H9 (cell line): Measurements from ENCODE around the gene NAALADL1. TPM values are rescaled to one million over a fixed set of nuclear protein-coding genes. Genes with fewer than 3 reads are reported as not detected.

ENCODE experiments used
- DNase-seq: peaks from one replicate; pipeline ENCODE4 v3.0.0-alpha.2; 2017
- H2AFZ ChIP-seq: one replicate; pipeline ENCODE4 v1.6.1; 2013; ENCODE audit warnings: mild to moderate bottlenecking, low read length, control low read depth, moderate library complexity
- H2AK5ac ChIP-seq: 2 replicates; pipeline ENCODE4 v1.6.1; 2013; ENCODE audit warnings: low read length, control low read depth, mixed read lengths; ENCODE audit not compliant: insufficient read length
- H2BK120ac ChIP-seq: one replicate; pipeline ENCODE4 v1.6.1; 2013; ENCODE audit warnings: low read depth, mild to moderate bottlenecking, low read length, control low read depth, inconsistent platforms; ENCODE audit not compliant: poor library complexity, severe bottlenecking
- H2BK12ac ChIP-seq: 2 replicates; pipeline ENCODE4 v1.6.1; 2013; ENCODE audit warnings: low read length, control low read depth, mixed read lengths, low read depth; ENCODE audit not compliant: insufficient read length
- H2BK15ac ChIP-seq: 2 replicates; pipeline ENCODE4 v1.6.1; 2013; ENCODE audit warnings: low read depth, low read length, control low read depth
- H2BK20ac ChIP-seq: one replicate; pipeline ENCODE4 v1.6.1; 2013; ENCODE audit warnings: low read depth, mild to moderate bottlenecking, low read length, control low read depth, inconsistent platforms; ENCODE audit not compliant: poor library complexity, severe bottlenecking
- H2BK5ac ChIP-seq: 2 replicates; pipeline ENCODE4 v1.6.1; 2013; ENCODE audit warnings: low read length, control low read depth, mixed read lengths; ENCODE audit not compliant: insufficient read length
- H3K14ac ChIP-seq: 2 replicates; pipeline ENCODE4 v1.6.1; 2013; ENCODE audit warnings: low read length, control low read depth; ENCODE audit not compliant: insufficient read depth
- H3K18ac ChIP-seq: 2 replicates; pipeline ENCODE4 v1.6.1; 2013; ENCODE audit warnings: low read depth, mild to moderate bottlenecking, mixed read lengths, low read length, control low read depth; ENCODE audit not compliant: insufficient read length
- H3K23ac ChIP-seq: 2 replicates; pipeline ENCODE4 v1.6.1; 2013; ENCODE audit warnings: low read length, control low read depth, mixed read lengths, low read depth; ENCODE audit not compliant: insufficient read length
- H3K23me2 ChIP-seq: 2 replicates; pipeline ENCODE4 v1.6.1; 2013; ENCODE audit warnings: low read depth, mild to moderate bottlenecking, mixed read lengths, low read length, control low read depth; ENCODE audit not compliant: insufficient read length, poor library complexity, severe bottlenecking
- H3K27ac ChIP-seq: 2 replicates; pipeline ENCODE4 v1.5.1; 2013; ENCODE audit warnings: low read length, control low read depth, mixed read lengths, low read depth; ENCODE audit not compliant: insufficient read length
- H3K27me3 ChIP-seq: 2 replicates; pipeline ENCODE4 v1.6.1; 2013; ENCODE audit warnings: low read length, control low read depth, inconsistent platforms; ENCODE audit not compliant: insufficient read depth
- H3K4ac ChIP-seq: 2 replicates; pipeline ENCODE4 v1.6.1; 2013; ENCODE audit warnings: low read depth, mild to moderate bottlenecking, control low read depth, inconsistent platforms, low read length, moderate library complexity
- H3K4me1 ChIP-seq: 2 replicates; pipeline ENCODE4 v1.6.1; 2013; ENCODE audit warnings: low read length, control low read depth, inconsistent platforms; ENCODE audit not compliant: insufficient read depth
- H3K4me2 ChIP-seq: 2 replicates; pipeline ENCODE4 v1.6.1; 2013; ENCODE audit warnings: low read length, control low read depth, mixed read lengths; ENCODE audit not compliant: insufficient read length, insufficient read depth
- H3K56ac ChIP-seq: 2 replicates; pipeline ENCODE4 v1.6.1; 2013; ENCODE audit warnings: low read depth, mild to moderate bottlenecking, mixed read lengths, low read length, control low read depth; ENCODE audit not compliant: insufficient read length
- H3K79me1 ChIP-seq: 2 replicates; pipeline ENCODE4 v1.6.1; 2013; ENCODE audit warnings: low read depth, mild to moderate bottlenecking, moderate library complexity, low read length, control low read depth, inconsistent platforms; ENCODE audit not compliant: insufficient read depth, poor library complexity, severe bottlenecking
- H3K79me2 ChIP-seq: 2 replicates; pipeline ENCODE4 v1.6.1; 2013; ENCODE audit warnings: low read length, control low read depth, inconsistent platforms; ENCODE audit not compliant: insufficient read depth
- H3K9ac ChIP-seq: 2 replicates; pipeline ENCODE4 v1.6.1; 2013; ENCODE audit warnings: low read length, control low read depth, mixed read lengths; ENCODE audit not compliant: insufficient read length; ENCODE audit errors: extremely low read depth
- H3K9me3 ChIP-seq: one replicate; pipeline ENCODE4 v1.6.1; 2013; ENCODE audit warnings: low read depth, low read length, inconsistent platforms; ENCODE audit not compliant: control insufficient read depth
- H3T11ph ChIP-seq: one replicate; pipeline ENCODE4 v1.6.1; 2013; ENCODE audit warnings: mild to moderate bottlenecking, low read length, control low read depth, inconsistent platforms
- H4K20me1 ChIP-seq: one replicate; pipeline ENCODE4 v1.6.1; 2013; ENCODE audit not compliant: control insufficient read depth, insufficient read length, insufficient read depth
- H4K5ac ChIP-seq: 2 replicates; pipeline ENCODE4 v1.6.1; 2013; ENCODE audit warnings: low read depth, mild to moderate bottlenecking, mixed read lengths, low read length, control low read depth; ENCODE audit not compliant: insufficient read length
- H4K8ac ChIP-seq: replicated peaks from 2 replicates; pipeline ENCODE4 v1.6.1; 2013; ENCODE audit warnings: low read length, control low read depth, mixed read lengths, low read depth; ENCODE audit not compliant: insufficient read length
- H4K91ac ChIP-seq: 2 replicates; pipeline ENCODE4 v1.6.1; 2013; ENCODE audit warnings: low read depth, mild to moderate bottlenecking, moderate library complexity, mixed read lengths, low read length, control low read depth; ENCODE audit not compliant: insufficient read length
- H3K27ac Mint-ChIP-seq, 3 experiments: 2 replicates in 2 of 3; 3 replicates in 1 of 3; pipeline ENCODE4 v1.8.0; 2020 to 2021; ENCODE audit warnings: mixed read lengths in 3 of 3, mild to moderate bottlenecking in 1 of 3, moderate library complexity in 1 of 3
- H3K27me3 Mint-ChIP-seq: 2 replicates; pipeline ENCODE4 v1.8.0; 2021; ENCODE audit warnings: low read depth, mild to moderate bottlenecking, moderate library complexity, mixed read lengths
- H3K36me3 Mint-ChIP-seq, 3 experiments: 2 replicates in 2 of 3; 3 replicates in 1 of 3; pipeline ENCODE4 v1.8.0; 2020 to 2021; ENCODE audit warnings: low read depth in 3 of 3, mixed read lengths in 3 of 3; ENCODE audit not compliant: insufficient read depth in 1 of 3
- H3K4me1 Mint-ChIP-seq, 2 experiments: 2 replicates each; pipeline ENCODE4 v1.8.0; 2020; ENCODE audit warnings: mixed read lengths in 2 of 2
- H3K4me3 Mint-ChIP-seq, 2 experiments: 2 replicates in 1 of 2; 3 replicates in 1 of 2; pipeline ENCODE4 v1.8.0; 2020 to 2021; ENCODE audit warnings: mild to moderate bottlenecking in 2 of 2, mixed read lengths in 2 of 2, moderate library complexity in 1 of 2
- H3K9me3 Mint-ChIP-seq, 2 experiments: 2 replicates in 1 of 2; 3 replicates in 1 of 2; pipeline ENCODE4 v1.8.0; 2020; ENCODE audit warnings: mild to moderate bottlenecking in 2 of 2, mixed read lengths in 2 of 2, moderate library complexity in 1 of 2
- CTCF ChIP-seq: fragments of 200-600 bp; sonication (generic); conservative IDR thresholded peaks from 3 replicates; pipeline ENCODE4 v1.8.0; 2021; ENCODE audit warnings: antibody characterized with exemption, mild to moderate bottlenecking
- WGBS: extraction: QIAGEN DNeasy Blood & Tissue Kit; methylation state at CpG from one replicate; pipeline ENCODE4 v1.1.7; 2013; ENCODE audit warnings: missing lambda C conversion rate, low lambda C conversion rate, mixed read lengths; ENCODE audit not compliant: insufficient read length; ENCODE audit errors: extremely low coverage; 5-methylcytosine and 5-hydroxymethylcytosine counted together
- total RNA-seq: library from RNA; stranded (reverse); gene quantifications from 2 replicates; pipeline ENCODE4 v1.2.1, GENCODE V29; 2021

NAALADL1 gene
- total RNA-seq, 1 experiment from 2014 or later = 1.0 TPM

- H3K4me2 ChIP-seq = no peak overlapping the region
Observed at GRCh38 chr11:65107078-65107477, 48.7 kb upstream of the NAALADL1 start.

More at GRCh38 chr11:65107078-65107477, 48.7 kb upstream of the NAALADL1 start:
- no peaks in the 10 kb centered on the region for H3K9me3 Mint-ChIP-seq
- H3K27me3 Mint-ChIP-seq = no peaks in the 10 kb centered on the region
- H2AFZ ChIP-seq = no peak overlapping the region
- H3K23ac ChIP-seq = no peak overlapping the region
- no peak overlapping the region for H2AK5ac ChIP-seq
- H3K4me3 Mint-ChIP-seq = no peak overlapping the region
- peaks cover 7 to 11% of the 10 kb centered on the region in 2 experiments for H3K4me1 Mint-ChIP-seq
- H3T11ph ChIP-seq = no peak overlapping the region
- no peak overlapping the region for H3K18ac ChIP-seq
- no peak for DNase-seq
- H3K4me1 ChIP-seq = no peaks in the 10 kb centered on the region
- WGBS = no CpG with 5 or more reads among the region's 15 CpGs
- no peak overlapping the region for H3K9ac ChIP-seq
- no peak overlapping the region for H3K27ac Mint-ChIP-seq
- no peaks in the 10 kb centered on the region for H3K9me3 ChIP-seq
- H4K8ac ChIP-seq = no peak overlapping the region
- H4K5ac ChIP-seq = no peak overlapping the region
- no peak overlapping the region for H3K56ac ChIP-seq
- H3K27ac ChIP-seq = no peak overlapping the region
- H3K14ac ChIP-seq = no peak overlapping the region
- peaks cover 4% of the 10 kb centered on the region for H3K23me2 ChIP-seq
- no peak overlapping the region for H2BK20ac ChIP-seq
- no peak overlapping the region for H2BK15ac ChIP-seq
- H3K79me1 ChIP-seq = no peaks in the 10 kb centered on the region
- H3K36me3 Mint-ChIP-seq = peaks cover 0 to 12% (median 5%) of the 10 kb centered on the region in 3 experiments; a peak in 5 of 7 replicates
- no peak overlapping the region for H3K4ac ChIP-seq
- H4K91ac ChIP-seq = no peak overlapping the region
- H2BK12ac ChIP-seq = no peak overlapping the region
- no peak overlapping the region for H2BK5ac ChIP-seq
- TF ChIP-seq CTCF = no peak
- H2BK120ac ChIP-seq = no peak overlapping the region
- no peaks in the 10 kb centered on the region for H3K79me2 ChIP-seq
- H4K20me1 ChIP-seq = no peaks in the 10 kb centered on the region
- no peaks in the 10 kb centered on the region for H3K27me3 ChIP-seq
